ENCODE results near the gene IBTK. TPM values are rescaled to one million over a fixed set of nuclear protein-coding genes. Genes with fewer than 3 reads are reported as not detected.
"Not testable (repeated sequence)": the region's sequence is repeated elsewhere in the genome, so short reads cannot be mapped to it uniquely, and the experiment has no call there.

The IBTK gene
- total RNA-seq, 2 donors from 2014 or later, result 22.3 to 31.8 TPM

- intact Hi-C loops (cut with DNase I), result loop anchor here in 1 of 2 donors (10.0 kb wide), 1 partner anchor 389 kb away; the partner anchor contains the start of gene TENT5A
- ATAC-seq (peak; percentile 65 to 96), DNase-seq (peak; percentile 36)
Observed at GRCh38 chr6:82144007-82144851, 103.3 kb downstream of the IBTK start.

GRCh38 chr6:82143041-82143481 lies 104.5 kb downstream of the IBTK start:
- ATAC-seq, result peak in 1 of 2 donors; percentile 25
- intact Hi-C loops (cut with DNase I), result loop anchor here in 1 of 2 donors (10.0 kb wide), 1 partner anchor 388 kb away; the partner anchor contains the start of gene TENT5A
- no peak for DNase-seq

DNA sequence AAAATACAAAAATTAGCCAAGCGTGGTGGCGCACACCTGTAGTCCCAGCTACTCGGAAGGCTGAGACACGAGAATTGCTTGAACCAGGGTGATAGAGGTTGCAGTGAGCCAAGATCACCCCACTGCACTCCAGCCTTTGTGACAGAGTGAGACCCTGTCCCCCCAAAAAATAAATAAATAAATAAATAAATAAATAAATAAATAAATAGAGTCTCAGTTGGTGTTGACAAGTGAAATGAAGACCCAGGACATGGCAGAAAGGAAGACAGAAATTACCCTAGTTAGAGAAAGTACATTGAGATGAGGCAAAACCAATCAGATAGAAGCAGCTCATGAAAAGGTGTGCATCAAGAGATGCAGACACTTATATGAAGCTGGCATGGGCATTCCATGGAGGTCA lies 105.0 kb downstream of the IBTK start:
- intact Hi-C loops (cut with DNase I), result loop anchor here in 1 of 2 donors (10.0 kb wide), 1 partner anchor 388 kb away; the partner anchor contains the start of gene TENT5A
- DNase-seq (no peak), ATAC-seq (no peak)

DNA sequence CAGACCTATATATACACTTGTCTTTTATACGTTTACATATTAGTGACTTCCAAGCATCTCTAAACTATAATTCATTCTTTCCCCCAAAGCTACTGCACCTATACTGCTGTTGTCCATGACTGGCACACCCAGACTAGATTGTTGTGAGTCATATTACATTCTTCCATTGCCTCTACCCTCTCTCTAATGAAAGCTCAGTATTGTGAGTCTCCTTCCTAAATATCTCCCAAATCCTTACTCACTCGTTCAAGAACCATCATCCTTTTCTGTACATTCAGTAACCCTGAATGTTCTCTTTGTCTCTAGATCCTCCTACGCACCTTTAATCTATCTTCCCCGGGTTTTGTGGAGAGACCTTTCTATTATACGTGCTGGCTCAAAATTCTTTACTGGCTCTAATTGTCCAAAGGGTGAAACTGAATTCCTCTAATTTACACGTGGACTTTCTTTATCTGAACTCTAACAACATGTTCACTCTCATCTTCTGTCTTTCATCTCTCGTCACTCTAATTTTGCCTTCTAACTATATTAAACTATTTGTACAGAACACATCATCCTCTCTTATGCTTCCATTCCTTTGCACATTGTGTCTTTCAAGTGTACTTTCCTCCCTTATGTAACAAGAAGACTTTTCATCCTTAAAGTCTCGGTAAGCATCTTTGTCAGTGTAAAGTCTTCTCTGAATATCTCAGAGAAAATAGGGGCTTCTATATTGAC lies 109.3 kb downstream of the IBTK start:
- intact Hi-C loops (cut with DNase I), result no loop called here
- no peak for DNase-seq
- peak; percentile 25 to 68 for ATAC-seq

DNA sequence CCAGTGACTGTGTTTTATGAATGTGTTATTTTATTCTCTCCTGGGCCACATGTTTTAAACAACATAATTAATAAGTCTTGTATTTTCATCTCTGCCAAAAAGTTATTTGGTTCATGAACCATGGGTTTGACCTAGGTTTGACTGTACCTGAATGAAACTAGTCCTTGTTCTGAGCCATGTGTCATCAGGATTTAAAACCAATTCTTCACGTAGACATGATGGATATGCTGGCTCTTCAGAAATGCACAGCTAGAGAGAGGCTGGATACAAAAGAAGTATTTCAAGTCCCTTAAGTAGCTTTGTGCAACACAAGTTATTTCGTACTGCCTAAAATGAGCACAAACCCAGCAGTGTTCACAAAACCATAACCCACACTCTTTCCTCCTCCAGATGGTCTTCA lies 116.1 kb downstream of the IBTK start:
- no peak for DNase-seq
- ATAC-seq, result no peak
- intact Hi-C loops (cut with DNase I), result no loop called here

DNA sequence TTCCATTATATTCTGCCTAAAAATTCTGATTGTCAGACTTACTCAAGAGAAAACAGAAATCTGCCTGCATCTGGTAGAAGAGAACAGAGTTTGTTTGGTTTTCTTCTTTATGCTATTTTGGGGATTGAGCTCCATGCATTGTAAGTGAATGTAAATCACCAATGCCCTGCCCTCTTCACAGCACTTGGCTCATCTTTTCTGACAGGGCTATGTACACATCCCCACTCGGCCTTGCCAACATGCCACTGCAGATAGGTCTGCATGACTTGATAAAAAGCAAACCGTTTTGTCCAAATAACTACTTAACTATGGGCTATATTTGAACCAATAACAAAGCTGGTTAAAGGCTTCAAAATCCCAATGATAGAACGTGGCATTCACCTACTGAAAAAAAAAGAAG lies 117.7 kb downstream of the IBTK start:
- DNase-seq, result no peak
- no peak for ATAC-seq
- intact Hi-C loops (cut with DNase I), result no loop called here

DNA sequence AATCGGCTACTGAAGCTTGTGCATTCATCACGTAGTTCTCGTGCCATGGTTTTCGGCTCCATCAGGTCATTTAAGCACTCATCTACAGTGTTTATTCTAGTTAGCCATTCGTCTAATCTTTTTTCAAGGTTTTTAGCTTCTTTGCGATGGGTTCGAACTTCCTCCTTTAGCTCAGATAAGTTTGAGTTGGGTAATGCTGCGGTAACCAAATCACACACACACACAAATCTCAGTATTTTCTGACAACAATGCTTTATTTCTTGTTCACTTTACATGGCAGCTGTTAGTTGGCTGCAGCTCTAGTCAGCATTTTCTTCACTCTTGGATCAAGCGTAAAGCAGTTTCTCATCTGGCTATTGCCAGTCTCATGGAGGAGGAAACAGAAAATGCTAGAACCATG lies 118.6 kb downstream of the IBTK start:
- ATAC-seq; intact Hi-C loops (cut with DNase I); DNase-seq: not testable (repeated sequence)

GRCh38 chr6:82123632-82124031 lies 123.9 kb downstream of the IBTK start:
- no peak for ATAC-seq
- DNase-seq, result no peak
- intact Hi-C loops (cut with DNase I), result no loop called here

Other genes with a start within 250 kb of the IBTK start
- gene TPBG, start 116.1 kb upstream of the IBTK start, total RNA-seq, result 1 to 10 TPM; 5.3 to 9.8 TPM